IMR-90 (cell line): Measurements from ENCODE around the gene HFM1. TPM values are rescaled to one million over a fixed set of nuclear protein-coding genes. Genes with fewer than 3 reads are reported as not detected.

Experiments
- ATAC-seq: fragments of 200-7000 bp; cut with Tn5 transposase; 2 replicates; pipeline ENCODE4 v1.9.1; 2020; ENCODE audit warnings: low read depth, mild to moderate bottlenecking, moderate library complexity
- BruUV-seq: library from RNA; stranded (reverse); fragments of 400-500 nt; replicated peaks from 2 replicates; lab custom pipeline; 2021; lab: Mats Ljungman, UMichigan
- CTCF ChIA-PET: fragments of 300-600 bp; formaldehyde crosslinking; extraction: SDS; loops from one replicate; lab custom pipeline; 2021; ENCODE audit warnings: antibody characterized with exemption; lab: Yijun Ruan, JAX
- POLR2A ChIA-PET: fragments of 300-600 bp; sonication (Branson Sonifier 250); formaldehyde crosslinking; loops from one replicate; lab custom pipeline; 2022; ENCODE audit warnings: antibody characterized with exemption; ENCODE audit not compliant: unreplicated experiment; lab: Charles Lee
- DNase-seq: peaks from one replicate; pipeline ENCODE4 v3.0.0; 2013
- H2AFZ ChIP-seq: replicated peaks from 2 replicates; pipeline ENCODE3; 2013; ENCODE audit warnings: low read length, mild to moderate bottlenecking; ENCODE audit not compliant: poor library complexity
- H2AK5ac ChIP-seq: 2 replicates; pipeline ENCODE4 v1.6.1; 2013; ENCODE audit warnings: low read depth, low read length, inconsistent platforms
- H2AK9ac ChIP-seq: replicated peaks from 2 replicates; pipeline ENCODE3; 2013; ENCODE audit warnings: mild to moderate bottlenecking, low read depth, low read length, moderate library complexity; ENCODE audit not compliant: poor library complexity
- H2BK120ac ChIP-seq: 2 replicates; pipeline ENCODE4 v1.6.1; 2013; ENCODE audit warnings: low read depth, low read length, inconsistent platforms
- H2BK15ac ChIP-seq: 3 replicates; pipeline ENCODE4 v1.6.1; 2013; ENCODE audit warnings: low read depth, low read length, inconsistent platforms
- H2BK20ac ChIP-seq: 2 replicates; pipeline ENCODE4 v1.6.1; 2013; ENCODE audit warnings: low read depth, mild to moderate bottlenecking, inconsistent platforms, low read length, moderate library complexity
- H2BK5ac ChIP-seq: 2 replicates; pipeline ENCODE4 v1.6.1; 2013; ENCODE audit warnings: mild to moderate bottlenecking, low read depth, low read length, inconsistent platforms; ENCODE audit not compliant: poor library complexity, severe bottlenecking
- H3K14ac ChIP-seq: replicated peaks from 2 replicates; pipeline ENCODE4 v1.6.1; 2013; ENCODE audit warnings: low read depth, low read length, inconsistent platforms
- H3K18ac ChIP-seq: 2 replicates; pipeline ENCODE4 v1.6.1; 2013; ENCODE audit warnings: low read depth, low read length, control low read depth
- H3K23ac ChIP-seq: 2 replicates; pipeline ENCODE4 v1.6.1; 2013; ENCODE audit warnings: low read depth, low read length, inconsistent platforms
- H3K27ac ChIP-seq: 2 replicates; pipeline ENCODE4 v1.5.1; 2013; ENCODE audit warnings: mild to moderate bottlenecking, control low read depth, low read length; ENCODE audit not compliant: insufficient read depth
- H3K27me3 ChIP-seq: 2 replicates; pipeline ENCODE4 v1.6.1; 2013; ENCODE audit warnings: low read length; ENCODE audit not compliant: control insufficient read depth, insufficient read depth
- H3K36me3 ChIP-seq: 2 replicates; pipeline ENCODE4 v1.6.1; 2013; ENCODE audit warnings: low read length, mixed read lengths; ENCODE audit not compliant: control insufficient read depth, insufficient read depth
- H3K4ac ChIP-seq: 2 replicates; pipeline ENCODE4 v1.6.1; 2013; ENCODE audit warnings: low read depth, low read length, inconsistent platforms
- H3K4me1 ChIP-seq: 2 replicates; pipeline ENCODE4 v1.6.1; 2013; ENCODE audit warnings: low read length, mixed read lengths; ENCODE audit not compliant: control insufficient read depth, insufficient read depth
- H3K4me2 ChIP-seq: 2 replicates; pipeline ENCODE4 v1.6.1; 2013; ENCODE audit warnings: low read depth, mild to moderate bottlenecking, control low read depth, low read length, moderate library complexity
- H3K4me3 ChIP-seq: 2 replicates; pipeline ENCODE4 v1.5.1; 2013; ENCODE audit warnings: low read depth, mild to moderate bottlenecking, control low read depth, low read length, moderate library complexity; ENCODE audit not compliant: insufficient read depth
- H3K56ac ChIP-seq: 2 replicates; pipeline ENCODE4 v1.6.1; 2013; ENCODE audit warnings: low read length, inconsistent platforms; ENCODE audit not compliant: insufficient read depth; ENCODE audit errors: extremely low read depth
- H3K79me1 ChIP-seq, 2 experiments: 2 replicates each; pipeline ENCODE4 v1.6.1; 2013; ENCODE audit warnings: low read length in 2 of 2, inconsistent platforms in 1 of 2, low read depth in 1 of 2
- H3K9ac ChIP-seq: 2 replicates; pipeline ENCODE4 v1.6.1; 2013; ENCODE audit warnings: low read depth, low read length, control low read depth
- H3K9me1 ChIP-seq: 2 replicates; pipeline ENCODE4 v1.6.1; 2013; ENCODE audit warnings: low read length, inconsistent platforms; ENCODE audit not compliant: insufficient read depth
- H3K9me3 ChIP-seq: 2 replicates; pipeline ENCODE4 v1.6.1; 2013; ENCODE audit warnings: low read length; ENCODE audit not compliant: control insufficient read depth, insufficient read depth
- H4K20me1 ChIP-seq: 2 replicates; pipeline ENCODE4 v1.6.1; 2013; ENCODE audit warnings: low read length, inconsistent platforms; ENCODE audit not compliant: insufficient read depth
- H4K5ac ChIP-seq: 2 replicates; pipeline ENCODE4 v1.6.1; 2013; ENCODE audit warnings: mild to moderate bottlenecking, low read depth, low read length, control low read depth
- H4K8ac ChIP-seq, 2 experiments: 2 replicates each; pipeline ENCODE4 v1.6.1; 2013; ENCODE audit warnings: low read depth in 2 of 2, low read length in 2 of 2, control low read depth in 1 of 2, inconsistent platforms in 1 of 2
- H4K91ac ChIP-seq: 2 replicates; pipeline ENCODE4 v1.6.1; 2013; ENCODE audit warnings: low read depth, low read length, inconsistent platforms; ENCODE audit not compliant: insufficient read depth
- BHLHE40 ChIP-seq: fragments of 150-350 bp; IDR thresholded peaks from 2 replicates; pipeline ENCODE4 v1.6.1; 2016; ENCODE audit warnings: mild to moderate bottlenecking, low read depth, low read length
- CHD1 ChIP-seq: IDR thresholded peaks from 2 replicates; pipeline ENCODE4 v1.6.1; 2012; ENCODE audit warnings: low read depth, low read length, improper control_type of control experiment
- MXI1 ChIP-seq: IDR thresholded peaks from 2 replicates; pipeline ENCODE4 v1.6.1; 2012; ENCODE audit warnings: low read depth, mild to moderate bottlenecking, low read length, moderate library complexity, borderline replicate concordance
- NFE2L2 ChIP-seq: fragments of 150-350 bp; IDR thresholded peaks from 2 replicates; pipeline ENCODE4 v1.6.1; 2016; ENCODE audit warnings: low read depth, mild to moderate bottlenecking, low read length
- RAD21 ChIP-seq: IDR thresholded peaks from 2 replicates; pipeline ENCODE4 v1.6.1; 2012; ENCODE audit warnings: low read length, improper control_type of control experiment
- RCOR1 ChIP-seq: IDR thresholded peaks from 2 replicates; pipeline ENCODE4 v1.6.1; 2012; ENCODE audit warnings: mild to moderate bottlenecking, low read length, improper control_type of control experiment; ENCODE audit not compliant: insufficient replicate concordance
- WGBS, 2 experiments: methylation state at CpG; one replicate each; pipeline versions ENCODE4 v1.1.5 to v1.1.7; 2013; ENCODE audit warnings: missing lambda C conversion rate in 2 of 2; ENCODE audit not compliant: insufficient read length in 1 of 2; ENCODE audit errors: extremely low coverage in 2 of 2; 5-methylcytosine and 5-hydroxymethylcytosine counted together
- dilution Hi-C: fragments of 300-500 bp; cut with HindIII; formaldehyde crosslinking; loops from one replicate; pipeline ENCODE4 v1.14.3; 2018; ENCODE audit warnings: low sequenced_read_pairs; ENCODE audit not compliant: unreplicated experiment
- in situ Hi-C: fragments of 300-500 bp; cut with MboI; formaldehyde crosslinking; loops from 3 replicates; pipeline ENCODE4 v1.14.3; 2019; ENCODE audit warnings: low sequenced_read_pairs, inconsistent platforms, mixed read lengths
- intact Hi-C: fragments of 100-400 bp; cut with micrococcal nuclease; formaldehyde crosslinking; loops from 2 replicates; pipeline ENCODE4 v1.10.0; 2022
- polyA plus RNA-seq, 3 experiments: library from polyadenylated mRNA; depleted of rRNA; stranded (reverse); fragments of >200 nt; gene quantifications; 2 replicates each; pipeline ENCODE4 v1.2.3, GENCODE V29; 2012; ENCODE audit warnings: low replicate concordance in 1 of 3
- total RNA-seq: library from RNA; depleted of rRNA; stranded (reverse); fragments of >200 nt; gene quantifications from 2 replicates; pipeline ENCODE4 v1.2.3, GENCODE V29; 2012
- TF ChIP-seq, protein P1 (sequence below): fragments of 150-350 bp; IDR thresholded peaks from 2 replicates; pipeline ENCODE4 v1.6.1; 2017; ENCODE audit warnings: mild to moderate bottlenecking, antibody characterized with exemption, low read length, low read depth

HFM1 gene
- total and polyA plus RNA-seq, 2 of the 4 experiments (the other 2 are of a cell fraction): 0.15 to 0.18 TPM

DNA sequence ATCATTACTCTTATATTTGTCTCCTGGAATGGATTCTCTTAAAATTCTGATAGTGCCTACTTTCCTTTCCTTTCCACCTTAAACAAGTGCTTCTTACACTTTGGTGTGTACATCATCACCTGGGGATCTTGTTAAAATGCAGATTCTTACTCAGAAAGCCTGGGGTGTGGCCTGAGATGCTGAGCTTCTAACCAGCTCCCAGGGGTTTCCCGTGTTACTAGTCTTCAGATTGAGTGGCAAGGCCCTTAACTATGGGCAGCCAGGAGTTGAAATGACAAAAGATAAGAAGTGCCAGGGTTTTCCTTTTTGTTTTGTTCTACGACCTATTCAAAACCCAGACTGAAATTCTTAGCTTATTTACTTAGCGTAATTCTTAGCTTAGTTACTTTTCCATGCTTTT lies 159.2 kb downstream of the HFM1 start:
- DNase-seq (no peak), ATAC-seq (no peak)
- Histone ChIP-seq H3K9me3 (no peaks in the 10 kb centered on the region), H3K9ac (no peak overlapping the region), H4K5ac (no peak overlapping the region), H2BK15ac (no peak overlapping the region), H3K36me3 (no peaks in the 10 kb centered on the region), H2BK120ac (no peak overlapping the region), H3K4ac (no peak overlapping the region), H3K14ac (no peak overlapping the region), H3K27ac (no peak overlapping the region), H4K20me1 (no peaks in the 10 kb centered on the region), H2AK5ac (no peak overlapping the region), H3K23ac (no peak overlapping the region), H2BK5ac (no peak overlapping the region), H2AK9ac (no peak overlapping the region), H4K91ac (no peak overlapping the region), H3K4me2 (no peak overlapping the region), H4K8ac (no peak overlapping the region), H3K9me1 (no peaks in the 10 kb centered on the region), H3K18ac (no peak overlapping the region), H3K4me1 (no peaks in the 10 kb centered on the region), H3K4me3 (no peak overlapping the region), H3K56ac (no peak overlapping the region), H2AFZ (no peak overlapping the region), H3K27me3 (no peaks in the 10 kb centered on the region), H3K79me1 (no peaks in the 10 kb centered on the region), H2BK20ac (no peak overlapping the region)
- in situ Hi-C loops (no loop called here), intact Hi-C loops (no loop called here), dilution Hi-C loops (no loop called here)
- WGBS, 2 experiments: 0% methylated on average over 1 of the region's 3 CpGs; no CpG with 5 or more reads in 1 of the 2 experiments
- ChIA-PET CTCF (interaction anchor here (1.0 to 1.4 kb wide), 2 partner anchors 10 to 20 kb away, joined by 3 to 5 read pairs; no protein-coding TSS in a partner anchor), POLR2A (interaction anchor here (0.6 kb wide), 1 partner anchor 41 kb away, joined by 3 read pairs; no protein-coding TSS in a partner anchor)
- TF ChIP-seq RAD21 (no peak), MXI1 (no peak), BHLHE40 (no peak), RCOR1 (no peak), NFE2L2 (no peak), CHD1 (no peak)
- TF ChIP-seq, protein P1, sequence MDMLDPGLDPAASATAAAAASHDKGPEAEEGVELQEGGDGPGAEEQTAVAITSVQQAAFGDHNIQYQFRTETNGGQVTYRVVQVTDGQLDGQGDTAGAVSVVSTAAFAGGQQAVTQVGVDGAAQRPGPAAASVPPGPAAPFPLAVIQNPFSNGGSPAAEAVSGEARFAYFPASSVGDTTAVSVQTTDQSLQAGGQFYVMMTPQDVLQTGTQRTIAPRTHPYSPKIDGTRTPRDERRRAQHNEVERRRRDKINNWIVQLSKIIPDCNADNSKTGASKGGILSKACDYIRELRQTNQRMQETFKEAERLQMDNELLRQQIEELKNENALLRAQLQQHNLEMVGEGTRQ: no peak
- BruUV-seq: no TSS peak
